ENCODE data around the gene NTRK3. TPM values are rescaled to one million over a fixed set of nuclear protein-coding genes. Genes with fewer than 3 reads are reported as not detected.

NTRK3 gene
- total and polyA plus RNA-seq, 2 of the 13 experiments (the other 11 are each of a cell fraction or from before 2014, with no cell fraction given), result not detected

DNA sequence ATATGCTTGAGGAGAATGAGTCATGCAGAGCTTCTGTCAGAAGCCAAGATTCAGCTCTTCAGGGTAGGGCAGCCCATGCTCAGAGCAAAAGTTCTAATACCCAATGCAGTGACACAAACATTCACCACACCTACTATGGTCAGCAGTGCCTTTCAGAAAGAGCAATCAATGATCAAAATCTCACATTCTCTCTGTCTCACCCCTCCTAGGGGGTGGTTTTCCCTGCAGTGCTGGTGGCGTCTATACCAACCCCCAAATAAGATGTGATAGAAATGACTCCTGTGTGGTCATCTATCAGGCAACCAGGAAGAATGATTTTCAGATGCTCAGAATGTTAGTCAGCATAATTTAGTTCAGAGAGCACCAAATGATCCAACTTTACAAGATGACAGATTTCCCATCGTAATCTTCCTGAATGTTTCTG lies 385.3 kb downstream of the NTRK3 start:
- no TSS peak for BruUV-seq (replicated peaks)
- 3% methylated on average over 2 of the region's 2 CpGs for WGBS (ENCODE audit: low lambda C conversion rate)
- in situ Hi-C loops (cut with HindIII; ENCODE audit: extremely low pct_ligation_motif_present, low pct_unique_long_range_greater_than_20kb), result no loop called here
- Histone ChIP-seq H3K4me1 (ENCODE audit: insufficient read depth, low read length) (no peaks in the 10 kb centered on the region), H3K27ac (ENCODE audit: extremely low read length, insufficient read depth, low read length) (no peak overlapping the region), H3K9me3 (ENCODE audit: low read length) (peaks cover 92% of the 10 kb centered on the region), H3K27me3 (ENCODE audit: control insufficient read depth in 1 of 2, insufficient read depth in 2 of 2, low read length in 2 of 2) (no peaks in the 10 kb centered on the region), H4K20me1 (ENCODE audit: insufficient read depth, low read length) (no peaks in the 10 kb centered on the region), H3K4me2 (ENCODE audit: low read depth, low read length) (no peak overlapping the region), H3K79me2 (ENCODE audit: insufficient read depth, low read length) (no peaks in the 10 kb centered on the region), H3K36me3 (replicated peaks in 1 of 2; ENCODE audit: control insufficient read depth in 1 of 2, insufficient read depth in 2 of 2, low read length in 2 of 2) (no peaks in the 10 kb centered on the region), H2AFZ (ENCODE audit: low read length) (no peak overlapping the region), H3K4me3 (replicated peaks in 1 of 3; ENCODE audit: insufficient read depth in 1 of 3, low read depth in 2 of 3, low read length in 3 of 3) (no peak overlapping the region), H3K9ac (ENCODE audit: insufficient read depth, low read depth, low read length) (no peak overlapping the region)
- ChIA-PET CTCF (ENCODE audit: low intra/inter-chr PET ratio, low total read pairs) (no interaction called here), POLR2A (no interaction called here)
- intact Hi-C loops (cut with micrococcal nuclease; ENCODE audit: unreplicated experiment), result no loop called here
- ATAC-seq (no peak), FAIRE-seq (no peak), DNase-seq (ENCODE audit: low spot score) (no peak)
- TF ChIP-seq NAIF1 (CRISPR knock-in tag; IDR thresholded peaks at IDR 0.05; ENCODE audit: borderline replicate concordance), result no peak
- TF ChIP-seq HNRNPL (IDR thresholded peaks at IDR 0.05; ENCODE audit: low read depth, low read length), result no peak
- TF ChIP-seq ZNF333 (CRISPR knock-in tag; IDR thresholded peaks at IDR 0.05; ENCODE audit: borderline replicate concordance), result no peak
- no peak for TF ChIP-seq ZFP41 (CRISPR knock-in tag; IDR thresholded peaks at IDR 0.05; ENCODE audit: borderline replicate concordance)
- no peak for TF ChIP-seq ZBTB20 (CRISPR knock-in tag; IDR thresholded peaks at IDR 0.05; ENCODE audit: borderline replicate concordance, low read depth)
- TF ChIP-seq ZNF775 (CRISPR knock-in tag; IDR thresholded peaks at IDR 0.05; ENCODE audit: borderline replicate concordance), result no peak
- no peak for TF ChIP-seq NBN (conservative IDR thresholded peaks at IDR 0.05)
- TF ChIP-seq ZNF720 (CRISPR knock-in tag; IDR thresholded peaks at IDR 0.05), result no peak
- no peak for TF ChIP-seq ZBTB26 (CRISPR knock-in tag; IDR thresholded peaks at IDR 0.05; ENCODE audit: borderline replicate concordance)
- TF ChIP-seq ZNF629 (CRISPR knock-in tag; conservative IDR thresholded peaks at IDR 0.05), result no peak
- TF ChIP-seq ZBTB21 (CRISPR knock-in tag; IDR thresholded peaks at IDR 0.05), result no peak
- TF ChIP-seq MATR3 (CRISPR knock-in tag; IDR thresholded peaks at IDR 0.05), result no peak
- no peak for TF ChIP-seq ZNF589 (CRISPR knock-in tag; conservative IDR thresholded peaks at IDR 0.05)
